Endodermal cell (in vitro differentiated cells): Measurements from ENCODE around the gene ADAM15. TPM values are rescaled to one million over a fixed set of nuclear protein-coding genes. Genes with fewer than 3 reads are reported as not detected.

ENCODE experiments used
- DNase-seq: peaks from one replicate; pipeline ENCODE4 v3.0.0-alpha.2; 2017
- H3K27ac ChIP-seq: 2 replicates; pipeline ENCODE4 v1.5.1; 2013; ENCODE audit warnings: mild to moderate bottlenecking, low read depth, low read length, moderate library complexity
- H3K27me3 ChIP-seq: 2 replicates; pipeline ENCODE4 v1.6.1; 2013; ENCODE audit warnings: mild to moderate bottlenecking, low read length, moderate library complexity; ENCODE audit not compliant: insufficient read depth, control insufficient read depth, poor library complexity, severe bottlenecking
- H3K36me3 ChIP-seq: 2 replicates; pipeline ENCODE4 v1.7.0; 2013; ENCODE audit warnings: mild to moderate bottlenecking, low read length, moderate library complexity; ENCODE audit not compliant: control insufficient read depth, insufficient read depth
- H3K4me1 ChIP-seq: one replicate; pipeline ENCODE4 v1.7.0; 2013; ENCODE audit warnings: low read length; ENCODE audit not compliant: control insufficient read depth, insufficient read depth
- H3K4me3 ChIP-seq: 2 replicates; pipeline ENCODE4 v1.5.1; 2013; ENCODE audit warnings: mild to moderate bottlenecking, low read length, moderate library complexity
- H3K9ac ChIP-seq: 2 replicates; pipeline ENCODE4 v1.6.1; 2013; ENCODE audit warnings: mild to moderate bottlenecking, low read length, moderate library complexity; ENCODE audit not compliant: poor library complexity, severe bottlenecking; ENCODE audit errors: extremely low read depth
- H3K9me3 ChIP-seq: 2 replicates; pipeline ENCODE4 v1.6.1; 2013; ENCODE audit warnings: mild to moderate bottlenecking, low read length, moderate library complexity; ENCODE audit not compliant: control insufficient read depth
- H3K27ac Mint-ChIP-seq: 2 replicates; pipeline ENCODE4 v1.8.0; 2020; ENCODE audit warnings: mixed read lengths
- H3K27me3 Mint-ChIP-seq: 2 replicates; pipeline ENCODE4 v1.8.0; 2021; ENCODE audit warnings: mild to moderate bottlenecking, mixed read lengths; ENCODE audit not compliant: insufficient read depth
- H3K36me3 Mint-ChIP-seq: 2 replicates; pipeline ENCODE4 v1.8.0; 2020; ENCODE audit warnings: low read depth, mixed read lengths
- H3K4me1 Mint-ChIP-seq: 2 replicates; pipeline ENCODE4 v1.8.0; 2020; ENCODE audit warnings: mixed read lengths
- H3K4me3 Mint-ChIP-seq: 2 replicates; pipeline ENCODE4 v1.8.0; 2020; ENCODE audit warnings: mild to moderate bottlenecking, moderate library complexity, mixed read lengths
- H3K9me3 Mint-ChIP-seq: 2 replicates; pipeline ENCODE4 v1.8.0; 2020; ENCODE audit warnings: mild to moderate bottlenecking, mixed read lengths
- CTCF ChIP-seq: fragments of 200-600 bp; sonication (generic); conservative IDR thresholded peaks from 2 replicates; pipeline ENCODE4 v1.5.0; 2021; ENCODE audit warnings: antibody characterized with exemption, mild to moderate bottlenecking
- WGBS, 2 experiments: methylation state at CpG; one replicate each; pipeline versions ENCODE4 v1.1.5 to v1.1.7; 2013; ENCODE audit warnings: missing lambda C conversion rate in 2 of 2, mixed read lengths in 1 of 2; ENCODE audit not compliant: insufficient coverage in 1 of 2, insufficient read length in 1 of 2; 5-methylcytosine and 5-hydroxymethylcytosine counted together
- total RNA-seq, 2 donors: library from RNA; stranded (reverse); fragmentation: NEBNext Ultra II Directional in 1 of 2; extraction: Animal tissue kit (Norgen Biotek cat#: 25700) in 1 of 2; gene quantifications; 2 replicates in 1 of 2; 3 replicates in 1 of 2; pipeline ENCODE4 v1.2.1, GENCODE V29; 2021

Gene ADAM15
- total RNA-seq, 2 donors from 2014 or later = 13.4 to 16.5 TPM

GRCh38 chr1:155070721-155071569 is 19.8 kb downstream of the ADAM15 start:
- Mint-ChIP-seq H3K27me3 (peaks cover 43% of the 10 kb centered on the region), H3K27ac (no peak overlapping the region), H3K36me3 (peaks cover 23% of the 10 kb centered on the region), H3K4me1 (peaks cover 18% of the 10 kb centered on the region), H3K4me3 (peak overlapping the region; percentile 40), H3K9me3 (no peaks in the 10 kb centered on the region)
- TF ChIP-seq CTCF = peak; percentile 80
- Histone ChIP-seq H3K9me3 (no peaks in the 10 kb centered on the region), H3K27ac (peak overlapping the region; percentile 76), H3K36me3 (peaks cover 14% of the 10 kb centered on the region), H3K27me3 (peaks cover 29% of the 10 kb centered on the region), H3K9ac (no peak overlapping the region), H3K4me3 (peak overlapping the region; percentile 76), H3K4me1 (peaks cover 11% of the 10 kb centered on the region)
- WGBS, 2 experiments = 10 to 14% methylated on average over 30 to 61 of the region's 61 CpGs
- DNase-seq = peak; percentile 96

- H3K9ac ChIP-seq = no peak overlapping the region
- H3K4me3 Mint-ChIP-seq = peak overlapping the region; percentile 40
- WGBS, 2 experiments = 36 to 40% methylated on average over 10 to 14 of the region's 14 CpGs
- peak; percentile 92 for DNase-seq
- H3K4me3 ChIP-seq = no peak overlapping the region
- peak overlapping the region; percentile 76 for H3K27ac ChIP-seq
- H3K27ac Mint-ChIP-seq = no peak overlapping the region
- H3K27me3 ChIP-seq = peaks cover 29% of the 10 kb centered on the region
- peaks cover 11% of the 10 kb centered on the region for H3K4me1 ChIP-seq
- H3K36me3 Mint-ChIP-seq = peaks cover 18% of the 10 kb centered on the region
- no peaks in the 10 kb centered on the region for H3K9me3 ChIP-seq
- peaks cover 45% of the 10 kb centered on the region for H3K27me3 Mint-ChIP-seq
- TF ChIP-seq CTCF = no peak
- peaks cover 10% of the 10 kb centered on the region for H3K36me3 ChIP-seq
- H3K4me1 Mint-ChIP-seq = peaks cover 18% of the 10 kb centered on the region
- no peaks in the 10 kb centered on the region for H3K9me3 Mint-ChIP-seq
Observed at GRCh38 chr1:155071701-155072100, 20.6 kb downstream of the ADAM15 start.

GRCh38 chr1:155072531-155073289 is 21.6 kb downstream of the ADAM15 start:
- no peak overlapping the region for H3K4me3 ChIP-seq
- no peak overlapping the region for H3K27ac ChIP-seq
- no peak for DNase-seq
- H3K4me1 Mint-ChIP-seq = peaks cover 28% of the 10 kb centered on the region
- peaks cover 52% of the 10 kb centered on the region for H3K27me3 Mint-ChIP-seq
- no peak overlapping the region for H3K4me3 Mint-ChIP-seq
- no peak overlapping the region for H3K27ac Mint-ChIP-seq
- peaks cover 11% of the 10 kb centered on the region for H3K4me1 ChIP-seq
- WGBS, 2 experiments = 47 to 54% methylated on average over 6 to 7 of the region's 7 CpGs
- no peaks in the 10 kb centered on the region for H3K9me3 ChIP-seq
- H3K36me3 ChIP-seq = peaks cover 4% of the 10 kb centered on the region
- no peak overlapping the region for H3K9ac ChIP-seq
- no peak for TF ChIP-seq CTCF
- peaks cover 10% of the 10 kb centered on the region for H3K36me3 Mint-ChIP-seq
- peaks cover 29% of the 10 kb centered on the region for H3K27me3 ChIP-seq
- no peaks in the 10 kb centered on the region for H3K9me3 Mint-ChIP-seq
